OCI-LY7 (cell line): ENCODE data around the gene APRT.

Experiments
- CTCF ChIP-seq: fragments of 200-600 bp; sonication (generic); conservative IDR thresholded peaks from 2 replicates; pipeline ENCODE4 v1.5.1; 2014; ENCODE audit warnings: mild to moderate bottlenecking, antibody characterized with exemption, low read length, moderate library complexity, mixed read lengths
- EZH2phosphoT487 ChIP-seq: fragments of 200-600 bp; sonication (generic); IDR thresholded peaks from 2 replicates; pipeline ENCODE4 v1.6.1; 2018; ENCODE audit warnings: low read depth, borderline replicate concordance, mild to moderate bottlenecking, mixed run types, antibody characterized with exemption, low read length, moderate library complexity, mixed read lengths

GRCh38 chr16:88789594-88789993 lies 22.1 kb downstream of the APRT start:
- TF ChIP-seq CTCF: no peak
- TF ChIP-seq EZH2phosphoT487: no peak
